Measurements from ENCODE around the gene SELENOF.

- no peak for TF ChIP-seq POLR2A (IDR thresholded peaks at IDR 0.05)
- TF ChIP-seq, protein P1, sequence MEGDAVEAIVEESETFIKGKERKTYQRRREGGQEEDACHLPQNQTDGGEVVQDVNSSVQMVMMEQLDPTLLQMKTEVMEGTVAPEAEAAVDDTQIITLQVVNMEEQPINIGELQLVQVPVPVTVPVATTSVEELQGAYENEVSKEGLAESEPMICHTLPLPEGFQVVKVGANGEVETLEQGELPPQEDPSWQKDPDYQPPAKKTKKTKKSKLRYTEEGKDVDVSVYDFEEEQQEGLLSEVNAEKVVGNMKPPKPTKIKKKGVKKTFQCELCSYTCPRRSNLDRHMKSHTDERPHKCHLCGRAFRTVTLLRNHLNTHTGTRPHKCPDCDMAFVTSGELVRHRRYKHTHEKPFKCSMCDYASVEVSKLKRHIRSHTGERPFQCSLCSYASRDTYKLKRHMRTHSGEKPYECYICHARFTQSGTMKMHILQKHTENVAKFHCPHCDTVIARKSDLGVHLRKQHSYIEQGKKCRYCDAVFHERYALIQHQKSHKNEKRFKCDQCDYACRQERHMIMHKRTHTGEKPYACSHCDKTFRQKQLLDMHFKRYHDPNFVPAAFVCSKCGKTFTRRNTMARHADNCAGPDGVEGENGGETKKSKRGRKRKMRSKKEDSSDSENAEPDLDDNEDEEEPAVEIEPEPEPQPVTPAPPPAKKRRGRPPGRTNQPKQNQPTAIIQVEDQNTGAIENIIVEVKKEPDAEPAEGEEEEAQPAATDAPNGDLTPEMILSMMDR (IDR thresholded peaks at IDR 0.05), result no peak
Observed at GRCh38 chr1:86905875-86906274, 8.1 kb downstream of the SELENOF start.

Data from esophagus squamous epithelium (tissue), 4 donors.